SK-N-MC (cell line): ENCODE data around the gene ULK4.

Experiments used
- DNase-seq: peaks from one replicate; pipeline ENCODE4 v3.0.0-alpha.2; 2011; ENCODE audit warnings: low read depth, low spot score
- H3K27ac ChIP-seq: fragments of 200-600 bp; sonication (generic); 2 replicates; pipeline ENCODE4 v1.5.1; 2016; ENCODE audit warnings: mixed run types
- H3K36me3 ChIP-seq: fragments of 200-600 bp; sonication (generic); 2 replicates; pipeline ENCODE4 v1.6.1; 2017; ENCODE audit warnings: antibody characterized with exemption, low read length, mixed read lengths; ENCODE audit not compliant: insufficient read depth
- H3K4me3 ChIP-seq: fragments of 200-600 bp; sonication (generic); 2 replicates; pipeline ENCODE4 v1.5.1; 2016
- H3K9ac ChIP-seq: fragments of 200-600 bp; sonication (generic); 2 replicates; pipeline ENCODE4 v1.8.0; 2017; ENCODE audit warnings: mixed run types, mixed read lengths; ENCODE audit not compliant: insufficient read length
- H3K9me3 ChIP-seq: fragments of 200-600 bp; sonication (generic); 2 replicates; pipeline ENCODE4 v1.6.1; 2017; ENCODE audit warnings: low read depth, mild to moderate bottlenecking, antibody characterized with exemption, low read length, moderate library complexity, mixed read lengths
- EZH2 ChIP-seq: fragments of 200-600 bp; sonication (generic); IDR thresholded peaks from one replicate; pipeline ENCODE4 v1.6.1; 2017; ENCODE audit warnings: antibody characterized with exemption
- FOXP2 ChIP-seq: optimal IDR thresholded peaks from 2 replicates; pipeline ENCODE3; 2011; ENCODE audit warnings: mild to moderate bottlenecking, moderate library complexity; ENCODE audit not compliant: insufficient read depth; ENCODE audit errors: extremely low read length, control extremely low read depth
- POLR2AphosphoS5 ChIP-seq: IDR thresholded peaks from 2 replicates; pipeline ENCODE4 v1.6.1; 2012; ENCODE audit warnings: mild to moderate bottlenecking, low read depth, low read length, borderline replicate concordance

Gene ULK4

GRCh38 chr3:41674449-41674848 is 287.5 kb downstream of the ULK4 start:
- Histone ChIP-seq H3K9me3 (no peaks in the 10 kb centered on the region), H3K27ac (no peak overlapping the region), H3K9ac (no peak overlapping the region), H3K36me3 (no peaks in the 10 kb centered on the region), H3K4me3 (no peak overlapping the region)
- no peak for DNase-seq
- TF ChIP-seq POLR2AphosphoS5 (no peak), FOXP2 (no peak), EZH2 (no peak)

- Histone ChIP-seq H3K36me3 (no peaks in the 10 kb centered on the region), H3K27ac (no peak overlapping the region), H3K9me3 (no peaks in the 10 kb centered on the region), H3K9ac (no peak overlapping the region), H3K4me3 (no peak overlapping the region)
- no peak for DNase-seq
- TF ChIP-seq FOXP2: no peak
- no peak for TF ChIP-seq POLR2AphosphoS5
- no peak for TF ChIP-seq EZH2
These were observed 288.3 kb downstream of the ULK4 start for GRCh38 chr3:41673650-41674049.

- H3K9me3 ChIP-seq: no peaks in the 10 kb centered on the region
- DNase-seq: no peak
- no peak overlapping the region for H3K9ac ChIP-seq
- no peak overlapping the region for H3K4me3 ChIP-seq
- H3K36me3 ChIP-seq: no peaks in the 10 kb centered on the region
- no peak overlapping the region for H3K27ac ChIP-seq
- TF ChIP-seq FOXP2: no peak
- TF ChIP-seq POLR2AphosphoS5: no peak
- TF ChIP-seq EZH2: no peak
These were observed 293.5 kb downstream of the ULK4 start for GRCh38 chr3:41668379-41668778.

- Histone ChIP-seq H3K4me3 (no peak overlapping the region), H3K9ac (no peak overlapping the region), H3K9me3 (no peaks in the 10 kb centered on the region), H3K36me3 (no peaks in the 10 kb centered on the region), H3K27ac (no peak overlapping the region)
- no peak for TF ChIP-seq POLR2AphosphoS5
- TF ChIP-seq EZH2: no peak
- TF ChIP-seq FOXP2: no peak
- DNase-seq: no peak
These were observed 299.6 kb downstream of the ULK4 start for GRCh38 chr3:41662288-41662687.

- no peak overlapping the region for H3K27ac ChIP-seq
- H3K36me3 ChIP-seq: no peaks in the 10 kb centered on the region
- no peak overlapping the region for H3K9ac ChIP-seq
- TF ChIP-seq POLR2AphosphoS5 (no peak), EZH2 (no peak), FOXP2 (no peak)
- H3K9me3 ChIP-seq: no peaks in the 10 kb centered on the region
- no peak for DNase-seq
- H3K4me3 ChIP-seq: no peak overlapping the region
These were observed 300.1 kb downstream of the ULK4 start for GRCh38 chr3:41661796-41662195.

GRCh38 chr3:41660510-41660909 is 301.4 kb downstream of the ULK4 start:
- Histone ChIP-seq H3K36me3 (no peaks in the 10 kb centered on the region), H3K9ac (no peak overlapping the region), H3K27ac (no peak overlapping the region), H3K9me3 (no peaks in the 10 kb centered on the region), H3K4me3 (no peak overlapping the region)
- TF ChIP-seq POLR2AphosphoS5: no peak
- TF ChIP-seq FOXP2: no peak
- no peak for TF ChIP-seq EZH2
- DNase-seq: no peak

- no peak overlapping the region for H3K4me3 ChIP-seq
- no peaks in the 10 kb centered on the region for H3K9me3 ChIP-seq
- no peak overlapping the region for H3K27ac ChIP-seq
- DNase-seq: no peak
- TF ChIP-seq FOXP2 (no peak), POLR2AphosphoS5 (no peak), EZH2 (no peak)
- no peak overlapping the region for H3K9ac ChIP-seq
- H3K36me3 ChIP-seq: no peaks in the 10 kb centered on the region
These were observed 308.2 kb downstream of the ULK4 start for GRCh38 chr3:41653571-41654239.

GRCh38 chr3:41652931-41653330 is 309.0 kb downstream of the ULK4 start:
- no peak overlapping the region for H3K27ac ChIP-seq
- no peak for DNase-seq
- TF ChIP-seq EZH2: no peak

GRCh38 chr3:41652506-41652905 is 309.4 kb downstream of the ULK4 start:
- no peak overlapping the region for H3K27ac ChIP-seq
- no peak for DNase-seq
- no peaks in the 10 kb centered on the region for H3K9me3 ChIP-seq
- no peak overlapping the region for H3K9ac ChIP-seq
- no peak overlapping the region for H3K4me3 ChIP-seq
- TF ChIP-seq POLR2AphosphoS5 (no peak), EZH2 (no peak), FOXP2 (no peak)
- H3K36me3 ChIP-seq: no peaks in the 10 kb centered on the region

More at GRCh38 chr3:41652931-41653330, 309.0 kb downstream of the ULK4 start:
- no peaks in the 10 kb centered on the region for H3K36me3 ChIP-seq
- no peaks in the 10 kb centered on the region for H3K9me3 ChIP-seq
- H3K9ac ChIP-seq: no peak overlapping the region
- no peak overlapping the region for H3K4me3 ChIP-seq
